HCT116 (cell line): ENCODE measurements around the gene CAST. TPM values are rescaled to one million over a fixed set of nuclear protein-coding genes. Genes with fewer than 3 reads are reported as not detected.
A peak's percentile ranks its signal among the peaks of the same experiment; 100 is the strongest.

Source experiments
- ATAC-seq: fragments of 200-7000 bp; cut with Tn5 transposase; 2 replicates; pipeline ENCODE4 v1.9.1; 2020; ENCODE audit warnings: mild to moderate bottlenecking, moderate library complexity
- BruUV-seq: library from RNA; stranded (reverse); fragments of 400-500 nt; replicated peaks from 2 replicates; lab custom pipeline; 2021; lab: Mats Ljungman, UMichigan
- CTCF ChIA-PET: fragments of 300-600 bp; sonication (Branson Sonifier 250); formaldehyde crosslinking; loops from one replicate; lab custom pipeline; 2021; ENCODE audit warnings: antibody characterized with exemption; lab: Charles Lee
- POLR2A ChIA-PET: fragments of 300-600, 350-600 bp; sonication (Branson Sonifier 250); formaldehyde crosslinking; loops from one replicate; lab custom pipeline; 2021; ENCODE audit warnings: antibody characterized with exemption; lab: Charles Lee
- RAD21 ChIA-PET, 2 experiments: fragments of 300-600 bp; sonication (Branson Sonifier 250); formaldehyde crosslinking; loops; one replicate each; lab custom pipeline; 2023; ENCODE audit warnings: low total read pairs in 2 of 2; ENCODE audit not compliant: uncharacterized antibody in 2 of 2, unreplicated experiment in 2 of 2, low non-redundant PET in 1 of 2; lab: Charles Lee
- DNase-seq: peaks from one replicate; pipeline ENCODE4 v3.0.0-alpha.2; 2010; ENCODE audit warnings: low read depth, low spot score
- H2AFZ ChIP-seq: fragments of 200-600 bp; shearing (Covaris generic), sonication (generic); 2 replicates; pipeline ENCODE4 v1.6.1; 2017; ENCODE audit warnings: low read depth, mixed run types, mixed read lengths, antibody characterized with exemption, low read length; ENCODE audit not compliant: poor library complexity, severe bottlenecking
- H3K27ac ChIP-seq: 2 replicates; pipeline ENCODE4 v1.5.1; 2012; ENCODE audit warnings: low read depth, low read length
- H3K27me3 ChIP-seq: fragments of 200-600 bp; sonication (generic); 2 replicates; pipeline ENCODE4 v1.6.1; 2016; ENCODE audit warnings: mixed run types, low read length, mixed read lengths; ENCODE audit not compliant: insufficient read depth
- H3K36me3 ChIP-seq, 2 experiments: fragments of 200-500 bp in 1 of 2; fragments of 200-600 bp in 1 of 2; sonication (Bioruptor generic) in 1 of 2; sonication (generic) in 1 of 2; 2 replicates each; pipeline versions ENCODE4 v1.5.1 to v1.6.1; 2014 to 2016; ENCODE audit warnings: low read length in 2 of 2, inconsistent platforms in 1 of 2, mixed read lengths in 1 of 2, mixed run types in 1 of 2; ENCODE audit not compliant: insufficient read depth in 2 of 2, control insufficient read depth in 1 of 2
- H3K4me1 ChIP-seq, 2 experiments: fragments of 200-600 bp in 1 of 2; sonication (generic) in 1 of 2; 2 replicates each; pipeline versions ENCODE4 v1.5.1 to v1.6.1; 2012 to 2017; ENCODE audit warnings: low read length in 2 of 2, inconsistent platforms in 1 of 2, mild to moderate bottlenecking in 1 of 2, mixed read lengths in 1 of 2, mixed run types in 1 of 2, moderate library complexity in 1 of 2; ENCODE audit not compliant: insufficient read depth in 2 of 2, control insufficient read depth in 1 of 2
- H3K4me2 ChIP-seq: fragments of 200-600 bp; sonication (generic); 2 replicates; pipeline ENCODE4 v1.6.1; 2017; ENCODE audit warnings: mixed run types, low read length, mixed read lengths
- H3K4me3 ChIP-seq, 2 experiments: fragments of 200-600 bp in 1 of 2; sonication (generic) in 1 of 2; replicated peaks in 1 of 2; 2 replicates each; pipeline ENCODE4 v1.5.1; 2011 to 2016; ENCODE audit warnings: low read length in 2 of 2, control low read depth in 1 of 2, low read depth in 1 of 2, mild to moderate bottlenecking in 1 of 2, mixed read lengths in 1 of 2, mixed run types in 1 of 2
- H3K79me2 ChIP-seq: fragments of 200-600 bp; sonication (generic); 2 replicates; pipeline ENCODE4 v1.6.1; 2017; ENCODE audit warnings: mild to moderate bottlenecking, mixed run types, low read length, moderate library complexity, mixed read lengths; ENCODE audit not compliant: insufficient read depth
- H3K9ac ChIP-seq: fragments of 200-600 bp; sonication (generic); 2 replicates; pipeline ENCODE4 v1.6.1; 2016; ENCODE audit warnings: low read length, mixed read lengths
- H3K9me2 ChIP-seq: fragments of 200-600 bp; sonication (generic), shearing (Covaris generic); 2 replicates; pipeline ENCODE4 v1.6.1; 2017; ENCODE audit warnings: mixed run types, mild to moderate bottlenecking, moderate library complexity; ENCODE audit not compliant: insufficient read depth
- H3K9me3 ChIP-seq, 2 experiments: fragments of 200-500 bp in 1 of 2; fragments of 200-600 bp in 1 of 2; sonication (Bioruptor generic) in 1 of 2; sonication (generic) in 1 of 2; 2 replicates each; pipeline ENCODE4 v1.6.1; 2014 to 2017; ENCODE audit warnings: low read length in 2 of 2, mixed read lengths in 2 of 2, inconsistent platforms in 1 of 2, low read depth in 1 of 2, mild to moderate bottlenecking in 1 of 2, mixed run types in 1 of 2, moderate library complexity in 1 of 2; ENCODE audit not compliant: control insufficient read depth in 1 of 2, insufficient read depth in 1 of 2
- H4K20me1 ChIP-seq: fragments of 200-600 bp; sonication (generic), shearing (Covaris generic); 2 replicates; pipeline ENCODE4 v1.6.1; 2017; ENCODE audit warnings: mixed run types, mild to moderate bottlenecking, moderate library complexity; ENCODE audit not compliant: insufficient read depth
- EZH2phosphoT487 ChIP-seq: fragments of 200-600 bp; IDR thresholded peaks from 2 replicates; pipeline ENCODE4 v1.6.1; 2018; ENCODE audit warnings: antibody characterized with exemption, borderline replicate concordance
- MAX ChIP-seq: IDR thresholded peaks from 2 replicates; pipeline ENCODE4 v1.6.1; 2012
- SRF ChIP-seq: IDR thresholded peaks from 2 replicates; pipeline ENCODE4 v1.6.1; 2012; ENCODE audit warnings: low read depth
- TCF7L2 ChIP-seq: IDR thresholded peaks from 2 replicates; pipeline ENCODE4 v1.7.0; 2011; ENCODE audit warnings: borderline replicate concordance, inconsistent platforms; ENCODE audit not compliant: insufficient read depth, insufficient read length; ENCODE audit errors: extremely low read depth
- YY1 ChIP-seq: IDR thresholded peaks from 2 replicates; pipeline ENCODE4 v1.6.1; 2011; ENCODE audit warnings: low read length, low read depth, moderate library complexity, mild to moderate bottlenecking; ENCODE audit not compliant: insufficient replicate concordance; ENCODE audit errors: extremely low read depth
- ZNF274 ChIP-seq: fragments of 200-500 bp; sonication (Bioruptor generic); IDR thresholded peaks from 2 replicates; pipeline ENCODE4 v1.6.1; 2014; ENCODE audit warnings: mild to moderate bottlenecking, low read depth, low read length, inconsistent platforms
- intact Hi-C: fragments of 100-400 bp; cut with micrococcal nuclease; formaldehyde crosslinking; loops from 2 replicates; pipeline ENCODE4 v1.10.0; 2022
- total RNA-seq: library from RNA; stranded (reverse); gene quantifications from one replicate; pipeline ENCODE4 v1.2.1, GENCODE V29; 2021; ENCODE audit not compliant: unreplicated experiment
- TF ChIP-seq, protein P1 (sequence below), 3 experiments: fragments of 200-600 bp in 1 of 3; sonication (generic) in 1 of 3; IDR thresholded peaks in 2 of 3; conservative IDR thresholded peaks in 1 of 3; 2 replicates each; pipeline ENCODE4 v1.5.1; 2012 to 2017; ENCODE audit warnings: low read depth in 2 of 3, low read length in 2 of 3, antibody characterized with exemption in 1 of 3, borderline replicate concordance in 1 of 3, control low read depth in 1 of 3, mild to moderate bottlenecking in 1 of 3, mixed read lengths in 1 of 3, mixed run types in 1 of 3, moderate library complexity in 1 of 3; ENCODE audit not compliant: insufficient read depth in 1 of 3

CAST gene
- total RNA-seq, 1 experiment from 2014 or later, result 142 TPM

GRCh38 chr5:96663608-96664007 is 1.4 kb downstream of the CAST start:
- ATAC-seq, result no peak
- Histone ChIP-seq H3K9ac (peak overlapping the region; percentile 80), H4K20me1 (no peaks in the 10 kb centered on the region), H3K27ac (no peak overlapping the region), H3K9me2 (no peaks in the 10 kb centered on the region), H3K4me3 (peak overlapping the region; percentile 82 to 87), H2AFZ (no peak overlapping the region), H3K9me3 (no peaks in the 10 kb centered on the region), H3K4me1 (peaks cover 11 to 32% of the 10 kb centered on the region in 2 experiments; a peak in 3 of 4 replicates), H3K79me2 (peaks cover 24% of the 10 kb centered on the region), H3K36me3 (no peaks in the 10 kb centered on the region), H3K4me2 (peak overlapping the region; percentile 77), H3K27me3 (no peaks in the 10 kb centered on the region)
- BruUV-seq, result TSS peak; percentile 40
- TF ChIP-seq, protein P1, sequence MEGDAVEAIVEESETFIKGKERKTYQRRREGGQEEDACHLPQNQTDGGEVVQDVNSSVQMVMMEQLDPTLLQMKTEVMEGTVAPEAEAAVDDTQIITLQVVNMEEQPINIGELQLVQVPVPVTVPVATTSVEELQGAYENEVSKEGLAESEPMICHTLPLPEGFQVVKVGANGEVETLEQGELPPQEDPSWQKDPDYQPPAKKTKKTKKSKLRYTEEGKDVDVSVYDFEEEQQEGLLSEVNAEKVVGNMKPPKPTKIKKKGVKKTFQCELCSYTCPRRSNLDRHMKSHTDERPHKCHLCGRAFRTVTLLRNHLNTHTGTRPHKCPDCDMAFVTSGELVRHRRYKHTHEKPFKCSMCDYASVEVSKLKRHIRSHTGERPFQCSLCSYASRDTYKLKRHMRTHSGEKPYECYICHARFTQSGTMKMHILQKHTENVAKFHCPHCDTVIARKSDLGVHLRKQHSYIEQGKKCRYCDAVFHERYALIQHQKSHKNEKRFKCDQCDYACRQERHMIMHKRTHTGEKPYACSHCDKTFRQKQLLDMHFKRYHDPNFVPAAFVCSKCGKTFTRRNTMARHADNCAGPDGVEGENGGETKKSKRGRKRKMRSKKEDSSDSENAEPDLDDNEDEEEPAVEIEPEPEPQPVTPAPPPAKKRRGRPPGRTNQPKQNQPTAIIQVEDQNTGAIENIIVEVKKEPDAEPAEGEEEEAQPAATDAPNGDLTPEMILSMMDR (IDR thresholded peaks at IDR 0.05 in 2 of 3, conservative IDR thresholded peaks at IDR 0.05 in 1 of 3; ENCODE audit: borderline replicate concordance in 1 of 3, insufficient read depth in 1 of 3, low read depth in 2 of 3, low read length in 2 of 3), result no peak
- TF ChIP-seq SRF (no peak), YY1 (no peak), ZNF274 (no peak), TCF7L2 (no peak)
- CTCF ChIA-PET, result no interaction called here
- DNase-seq, result no peak
- intact Hi-C loops, result loop anchor here (5.0 kb wide), 1 partner anchor 39 kb away; no protein-coding TSS in a partner anchor
- RAD21 ChIA-PET, result no interaction called here
- POLR2A ChIA-PET, result no interaction called here

- peaks cover 24% of the 10 kb centered on the region for H3K79me2 ChIP-seq
- intact Hi-C loops, result loop anchor here (5.0 kb wide), 1 partner anchor 38 kb away; no protein-coding TSS in a partner anchor
These were observed 2.5 kb downstream of the CAST start for GRCh38 chr5:96664669-96665068.

More at GRCh38 chr5:96664669-96665068, 2.5 kb downstream of the CAST start:
- CTCF ChIA-PET, result no interaction called here
- Histone ChIP-seq H3K4me3 (no peak overlapping the region), H3K4me1 (peaks cover 17 to 30% of the 10 kb centered on the region in 2 experiments; a peak in 3 of 4 replicates), H3K9me2 (no peaks in the 10 kb centered on the region), H2AFZ (no peak overlapping the region), H3K27ac (no peak overlapping the region), H4K20me1 (no peaks in the 10 kb centered on the region), H3K9me3 (no peaks in the 10 kb centered on the region), H3K36me3 (no peaks in the 10 kb centered on the region), H3K27me3 (no peaks in the 10 kb centered on the region), H3K9ac (no peak overlapping the region), H3K4me2 (no peak overlapping the region)
- DNase-seq, result no peak
- RAD21 ChIA-PET, result no interaction called here
- BruUV-seq, result no TSS peak
- ATAC-seq, result no peak
- POLR2A ChIA-PET, result no interaction called here
- no peak for TF ChIP-seq EZH2phosphoT487
- TF ChIP-seq MAX, result no peak
